ENCODE measurements around the gene ABHD10.

DNA sequence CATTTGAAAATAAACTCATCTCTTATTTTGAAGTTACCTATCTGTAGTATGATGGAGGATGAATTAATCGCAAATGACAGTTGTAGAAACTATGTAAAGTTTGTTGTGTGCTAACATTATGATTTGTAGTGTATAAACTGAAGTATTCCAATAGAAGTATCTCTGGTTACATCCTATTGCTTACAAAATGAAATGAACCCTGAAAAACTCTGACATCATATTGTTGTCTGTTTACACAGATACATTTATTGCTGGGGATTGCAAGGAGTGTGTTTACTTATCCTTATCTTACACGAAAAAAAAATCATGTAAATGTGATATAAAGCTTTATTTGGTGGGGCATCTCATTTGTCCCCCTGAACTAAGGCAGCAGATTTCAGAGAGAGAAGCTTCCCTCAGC is 2.6 kb upstream of the ABHD10 start:
- TF ChIP-seq, protein P1, sequence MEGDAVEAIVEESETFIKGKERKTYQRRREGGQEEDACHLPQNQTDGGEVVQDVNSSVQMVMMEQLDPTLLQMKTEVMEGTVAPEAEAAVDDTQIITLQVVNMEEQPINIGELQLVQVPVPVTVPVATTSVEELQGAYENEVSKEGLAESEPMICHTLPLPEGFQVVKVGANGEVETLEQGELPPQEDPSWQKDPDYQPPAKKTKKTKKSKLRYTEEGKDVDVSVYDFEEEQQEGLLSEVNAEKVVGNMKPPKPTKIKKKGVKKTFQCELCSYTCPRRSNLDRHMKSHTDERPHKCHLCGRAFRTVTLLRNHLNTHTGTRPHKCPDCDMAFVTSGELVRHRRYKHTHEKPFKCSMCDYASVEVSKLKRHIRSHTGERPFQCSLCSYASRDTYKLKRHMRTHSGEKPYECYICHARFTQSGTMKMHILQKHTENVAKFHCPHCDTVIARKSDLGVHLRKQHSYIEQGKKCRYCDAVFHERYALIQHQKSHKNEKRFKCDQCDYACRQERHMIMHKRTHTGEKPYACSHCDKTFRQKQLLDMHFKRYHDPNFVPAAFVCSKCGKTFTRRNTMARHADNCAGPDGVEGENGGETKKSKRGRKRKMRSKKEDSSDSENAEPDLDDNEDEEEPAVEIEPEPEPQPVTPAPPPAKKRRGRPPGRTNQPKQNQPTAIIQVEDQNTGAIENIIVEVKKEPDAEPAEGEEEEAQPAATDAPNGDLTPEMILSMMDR (IDR thresholded peaks at IDR 0.05), result no peak
- TF ChIP-seq POLR2A (IDR thresholded peaks at IDR 0.05; ENCODE audit: low read depth), result no peak
- no peak for TF ChIP-seq EP300 (IDR thresholded peaks at IDR 0.05)
- TF ChIP-seq POLR2AphosphoS5 (IDR thresholded peaks at IDR 0.05), result no peak
